ENCODE data around the gene GRK2.

GRK2 gene

GRCh38 chr11:67293090-67293489 lies 26.8 kb downstream of the GRK2 start:
- DNase-seq (ENCODE audit: extremely low read depth, low read depth) = no peak
- TF ChIP-seq CTCF (IDR thresholded peaks at IDR 0.05; ENCODE audit: low read depth, low read length, missing control alignments) = no peak
- no peak overlapping the region for H3K4me3 ChIP-seq (replicated peaks; ENCODE audit: low read depth, low read length)

GRCh38 chr11:67295846-67296245 lies 29.6 kb downstream of the GRK2 start:
- no peak for TF ChIP-seq CTCF (IDR thresholded peaks at IDR 0.05; ENCODE audit: low read depth, low read length, missing control alignments)
- H3K4me3 ChIP-seq (replicated peaks; ENCODE audit: low read depth, low read length) = no peak overlapping the region
- DNase-seq (ENCODE audit: extremely low read depth, low read depth) = no peak

- H3K4me3 ChIP-seq (replicated peaks; ENCODE audit: low read depth, low read length) = no peak overlapping the region
- TF ChIP-seq CTCF (IDR thresholded peaks at IDR 0.05; ENCODE audit: low read depth, low read length, missing control alignments) = no peak
- DNase-seq (ENCODE audit: extremely low read depth, low read depth) = no peak
Observed at GRCh38 chr11:67298786-67299185, 32.5 kb downstream of the GRK2 start.

GRCh38 chr11:67299471-67300191 lies 33.4 kb downstream of the GRK2 start:
- no peak for DNase-seq (ENCODE audit: extremely low read depth, low read depth)
- TF ChIP-seq CTCF (IDR thresholded peaks at IDR 0.05; ENCODE audit: low read depth, low read length, missing control alignments) = no peak
- H3K4me3 ChIP-seq (replicated peaks; ENCODE audit: low read depth, low read length) = no peak overlapping the region

GRCh38 chr11:67300256-67300755 lies 34.0 kb downstream of the GRK2 start:
- no peak overlapping the region for H3K4me3 ChIP-seq (replicated peaks; ENCODE audit: low read depth, low read length)
- no peak for DNase-seq (ENCODE audit: extremely low read depth, low read depth)
- TF ChIP-seq CTCF (IDR thresholded peaks at IDR 0.05; ENCODE audit: low read depth, low read length, missing control alignments) = no peak

GRCh38 chr11:67300756-67301312 lies 34.6 kb downstream of the GRK2 start:
- TF ChIP-seq CTCF (IDR thresholded peaks at IDR 0.05; ENCODE audit: low read depth, low read length, missing control alignments) = no peak
- no peak for DNase-seq (ENCODE audit: extremely low read depth, low read depth)
- no peak overlapping the region for H3K4me3 ChIP-seq (replicated peaks; ENCODE audit: low read depth, low read length)

Data from HFF-Myc (cell line).